HCT116 (cell line): ENCODE measurements around the gene KRT7. TPM values are rescaled to one million over a fixed set of nuclear protein-coding genes. Genes with fewer than 3 reads are reported as not detected.

Experiments
- ATAC-seq: fragments of 200-7000 bp; cut with Tn5 transposase; 2 replicates; pipeline ENCODE4 v1.9.1; 2020; ENCODE audit warnings: mild to moderate bottlenecking, moderate library complexity
- BruUV-seq: library from RNA; stranded (reverse); fragments of 400-500 nt; replicated peaks from 2 replicates; lab custom pipeline; 2021; lab: Mats Ljungman, UMichigan
- CTCF ChIA-PET: fragments of 300-600 bp; sonication (Branson Sonifier 250); formaldehyde crosslinking; loops from one replicate; lab custom pipeline; 2021; ENCODE audit warnings: antibody characterized with exemption; lab: Charles Lee
- POLR2A ChIA-PET: fragments of 300-600, 350-600 bp; sonication (Branson Sonifier 250); formaldehyde crosslinking; loops from one replicate; lab custom pipeline; 2021; ENCODE audit warnings: antibody characterized with exemption; lab: Charles Lee
- RAD21 ChIA-PET, 2 experiments: fragments of 300-600 bp; sonication (Branson Sonifier 250); formaldehyde crosslinking; loops; one replicate each; lab custom pipeline; 2023; ENCODE audit warnings: low total read pairs in 2 of 2; ENCODE audit not compliant: uncharacterized antibody in 2 of 2, unreplicated experiment in 2 of 2, low non-redundant PET in 1 of 2; lab: Charles Lee
- DNase-seq: peaks from one replicate; pipeline ENCODE4 v3.0.0-alpha.2; 2010; ENCODE audit warnings: low read depth, low spot score
- H2AFZ ChIP-seq: fragments of 200-600 bp; shearing (Covaris generic), sonication (generic); 2 replicates; pipeline ENCODE4 v1.6.1; 2017; ENCODE audit warnings: low read depth, mixed run types, mixed read lengths, antibody characterized with exemption, low read length; ENCODE audit not compliant: poor library complexity, severe bottlenecking
- H3K27ac ChIP-seq: 2 replicates; pipeline ENCODE4 v1.5.1; 2012; ENCODE audit warnings: low read depth, low read length
- H3K27me3 ChIP-seq: fragments of 200-600 bp; sonication (generic); 2 replicates; pipeline ENCODE4 v1.6.1; 2016; ENCODE audit warnings: mixed run types, low read length, mixed read lengths; ENCODE audit not compliant: insufficient read depth
- H3K36me3 ChIP-seq, 2 experiments: fragments of 200-500 bp in 1 of 2; fragments of 200-600 bp in 1 of 2; sonication (Bioruptor generic) in 1 of 2; sonication (generic) in 1 of 2; 2 replicates each; pipeline versions ENCODE4 v1.5.1 to v1.6.1; 2014 to 2016; ENCODE audit warnings: low read length in 2 of 2, inconsistent platforms in 1 of 2, mixed read lengths in 1 of 2, mixed run types in 1 of 2; ENCODE audit not compliant: insufficient read depth in 2 of 2, control insufficient read depth in 1 of 2
- H3K4me1 ChIP-seq, 2 experiments: fragments of 200-600 bp in 1 of 2; sonication (generic) in 1 of 2; 2 replicates each; pipeline versions ENCODE4 v1.5.1 to v1.6.1; 2012 to 2017; ENCODE audit warnings: low read length in 2 of 2, inconsistent platforms in 1 of 2, mild to moderate bottlenecking in 1 of 2, mixed read lengths in 1 of 2, mixed run types in 1 of 2, moderate library complexity in 1 of 2; ENCODE audit not compliant: insufficient read depth in 2 of 2, control insufficient read depth in 1 of 2
- H3K4me2 ChIP-seq: fragments of 200-600 bp; sonication (generic); 2 replicates; pipeline ENCODE4 v1.6.1; 2017; ENCODE audit warnings: mixed run types, low read length, mixed read lengths
- H3K4me3 ChIP-seq, 2 experiments: fragments of 200-600 bp in 1 of 2; sonication (generic) in 1 of 2; replicated peaks in 1 of 2; 2 replicates each; pipeline ENCODE4 v1.5.1; 2011 to 2016; ENCODE audit warnings: low read length in 2 of 2, control low read depth in 1 of 2, low read depth in 1 of 2, mild to moderate bottlenecking in 1 of 2, mixed read lengths in 1 of 2, mixed run types in 1 of 2
- H3K79me2 ChIP-seq: fragments of 200-600 bp; sonication (generic); 2 replicates; pipeline ENCODE4 v1.6.1; 2017; ENCODE audit warnings: mild to moderate bottlenecking, mixed run types, low read length, moderate library complexity, mixed read lengths; ENCODE audit not compliant: insufficient read depth
- H3K9ac ChIP-seq: fragments of 200-600 bp; sonication (generic); 2 replicates; pipeline ENCODE4 v1.6.1; 2016; ENCODE audit warnings: low read length, mixed read lengths
- H3K9me2 ChIP-seq: fragments of 200-600 bp; sonication (generic), shearing (Covaris generic); 2 replicates; pipeline ENCODE4 v1.6.1; 2017; ENCODE audit warnings: mixed run types, mild to moderate bottlenecking, moderate library complexity; ENCODE audit not compliant: insufficient read depth
- H3K9me3 ChIP-seq, 2 experiments: fragments of 200-500 bp in 1 of 2; fragments of 200-600 bp in 1 of 2; sonication (Bioruptor generic) in 1 of 2; sonication (generic) in 1 of 2; 2 replicates each; pipeline ENCODE4 v1.6.1; 2014 to 2017; ENCODE audit warnings: low read length in 2 of 2, mixed read lengths in 2 of 2, inconsistent platforms in 1 of 2, low read depth in 1 of 2, mild to moderate bottlenecking in 1 of 2, mixed run types in 1 of 2, moderate library complexity in 1 of 2; ENCODE audit not compliant: control insufficient read depth in 1 of 2, insufficient read depth in 1 of 2
- H4K20me1 ChIP-seq: fragments of 200-600 bp; sonication (generic), shearing (Covaris generic); 2 replicates; pipeline ENCODE4 v1.6.1; 2017; ENCODE audit warnings: mixed run types, mild to moderate bottlenecking, moderate library complexity; ENCODE audit not compliant: insufficient read depth
- ATF3 ChIP-seq: IDR thresholded peaks from 2 replicates; pipeline ENCODE4 v1.6.1; 2012
- CBX3 ChIP-seq: IDR thresholded peaks from 2 replicates; pipeline ENCODE4 v1.6.1; 2012; ENCODE audit warnings: low read depth
- EGR1 ChIP-seq: IDR thresholded peaks from 2 replicates; pipeline ENCODE4 v1.6.1; 2012; ENCODE audit warnings: low read depth
- ELF1 ChIP-seq: IDR thresholded peaks from 2 replicates; pipeline ENCODE4 v1.6.1; 2012; ENCODE audit warnings: low read depth, borderline replicate concordance
- EZH2phosphoT487 ChIP-seq: fragments of 200-600 bp; IDR thresholded peaks from 2 replicates; pipeline ENCODE4 v1.6.1; 2018; ENCODE audit warnings: antibody characterized with exemption, borderline replicate concordance
- JUND ChIP-seq: IDR thresholded peaks from 2 replicates; pipeline ENCODE4 v1.6.1; 2012
- POLR2A ChIP-seq: IDR thresholded peaks from 2 replicates; pipeline ENCODE4 v1.7.0; 2011; ENCODE audit warnings: borderline replicate concordance; ENCODE audit not compliant: insufficient read depth, insufficient read length; ENCODE audit errors: extremely low read depth
- POLR2AphosphoS5 ChIP-seq: IDR thresholded peaks from 2 replicates; pipeline ENCODE4 v1.6.1; 2011; ENCODE audit warnings: mild to moderate bottlenecking, low read depth, low read length, moderate library complexity
- TCF7L2 ChIP-seq: IDR thresholded peaks from 2 replicates; pipeline ENCODE4 v1.7.0; 2011; ENCODE audit warnings: borderline replicate concordance, inconsistent platforms; ENCODE audit not compliant: insufficient read depth, insufficient read length; ENCODE audit errors: extremely low read depth
- YY1 ChIP-seq: IDR thresholded peaks from 2 replicates; pipeline ENCODE4 v1.6.1; 2011; ENCODE audit warnings: low read length, low read depth, moderate library complexity, mild to moderate bottlenecking; ENCODE audit not compliant: insufficient replicate concordance; ENCODE audit errors: extremely low read depth
- ZBTB33 ChIP-seq: IDR thresholded peaks from 2 replicates; pipeline ENCODE4 v1.6.1; 2011; ENCODE audit warnings: mild to moderate bottlenecking, low read length, moderate library complexity; ENCODE audit not compliant: insufficient replicate concordance; ENCODE audit errors: extremely low read depth
- ZFX ChIP-seq: fragments of 450-650 bp; IDR thresholded peaks from 2 replicates; pipeline ENCODE4 v1.6.1; 2017
- intact Hi-C: fragments of 100-400 bp; cut with micrococcal nuclease; formaldehyde crosslinking; loops from 2 replicates; pipeline ENCODE4 v1.10.0; 2022
- total RNA-seq: library from RNA; stranded (reverse); gene quantifications from one replicate; pipeline ENCODE4 v1.2.1, GENCODE V29; 2021; ENCODE audit not compliant: unreplicated experiment

KRT7 gene
- total RNA-seq, 1 experiment from 2014 or later, result 72.6 TPM

GRCh38 chr12:52211716-52212585, 21.1 kb upstream of the KRT7 start:
- no peak for TF ChIP-seq EZH2phosphoT487
- no peak for TF ChIP-seq POLR2A
- TF ChIP-seq JUND, result no peak
- TF ChIP-seq ATF3, result no peak
- no peak for TF ChIP-seq YY1
- no peak for TF ChIP-seq ELF1
- TF ChIP-seq ZBTB33, result no peak
- no peak for TF ChIP-seq ZFX
- no peak for TF ChIP-seq EGR1
- no peak for TF ChIP-seq POLR2AphosphoS5
- no peak for TF ChIP-seq CBX3
- no peak for TF ChIP-seq TCF7L2
- Histone ChIP-seq H3K9ac (no peak overlapping the region), H4K20me1 (no peaks in the 10 kb centered on the region), H3K4me1 (peaks cover 38 to 71% of the 10 kb centered on the region in 2 experiments), H3K9me2 (no peaks in the 10 kb centered on the region), H3K27ac (no peak overlapping the region), H3K4me2 (no peak overlapping the region), H3K27me3 (peaks cover 3% of the 10 kb centered on the region), H3K4me3 (no peak overlapping the region), H3K36me3 (no peaks in the 10 kb centered on the region), H3K79me2 (no peaks in the 10 kb centered on the region), H3K9me3 (no peaks in the 10 kb centered on the region), H2AFZ (no peak overlapping the region)
- POLR2A ChIA-PET, result no interaction called here
- CTCF ChIA-PET, result interaction anchor here (1.0 to 2.6 kb wide), 3 partner anchors 10 to 39 kb away, joined by 3 to 17 read pairs (median 4); no protein-coding TSS in a partner anchor
- no peak for ATAC-seq
- no peak for DNase-seq
- RAD21 ChIA-PET, result no interaction called here
- no TSS peak for BruUV-seq
- intact Hi-C loops, result loop anchor here (5.0 kb wide), 1 partner anchor 660 kb away; no protein-coding TSS in a partner anchor
